Left renal pelvis (tissue), 4 donors: ENCODE data around the gene B4GALT7. TPM values are rescaled to one million over a fixed set of nuclear protein-coding genes. Genes with fewer than 3 reads are reported as not detected.
"Not testable (repeated sequence)": the region's sequence is repeated elsewhere in the genome, so short reads cannot be mapped to it uniquely, and the experiment has no call there.

Experiments used
- DNase-seq, 4 donors: peaks; one replicate each; pipeline ENCODE4 v3.0.0-alpha.2; 2013; ENCODE audit warnings: low read depth in 4 of 4, low spot score in 3 of 4
- polyA plus RNA-seq, 4 donors: library from polyadenylated mRNA; unstranded; fragments of 120-200 nt; gene quantifications; one replicate each; pipeline ENCODE4 v1.2.1, GENCODE V29; 2013; ENCODE audit not compliant: insufficient read length in 4 of 4

B4GALT7 gene, protein sequence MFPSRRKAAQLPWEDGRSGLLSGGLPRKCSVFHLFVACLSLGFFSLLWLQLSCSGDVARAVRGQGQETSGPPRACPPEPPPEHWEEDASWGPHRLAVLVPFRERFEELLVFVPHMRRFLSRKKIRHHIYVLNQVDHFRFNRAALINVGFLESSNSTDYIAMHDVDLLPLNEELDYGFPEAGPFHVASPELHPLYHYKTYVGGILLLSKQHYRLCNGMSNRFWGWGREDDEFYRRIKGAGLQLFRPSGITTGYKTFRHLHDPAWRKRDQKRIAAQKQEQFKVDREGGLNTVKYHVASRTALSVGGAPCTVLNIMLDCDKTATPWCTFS
- polyA plus RNA-seq: 10 to 100 TPM; 18.6 to 29.0 (median 22.1) TPM

DNA sequence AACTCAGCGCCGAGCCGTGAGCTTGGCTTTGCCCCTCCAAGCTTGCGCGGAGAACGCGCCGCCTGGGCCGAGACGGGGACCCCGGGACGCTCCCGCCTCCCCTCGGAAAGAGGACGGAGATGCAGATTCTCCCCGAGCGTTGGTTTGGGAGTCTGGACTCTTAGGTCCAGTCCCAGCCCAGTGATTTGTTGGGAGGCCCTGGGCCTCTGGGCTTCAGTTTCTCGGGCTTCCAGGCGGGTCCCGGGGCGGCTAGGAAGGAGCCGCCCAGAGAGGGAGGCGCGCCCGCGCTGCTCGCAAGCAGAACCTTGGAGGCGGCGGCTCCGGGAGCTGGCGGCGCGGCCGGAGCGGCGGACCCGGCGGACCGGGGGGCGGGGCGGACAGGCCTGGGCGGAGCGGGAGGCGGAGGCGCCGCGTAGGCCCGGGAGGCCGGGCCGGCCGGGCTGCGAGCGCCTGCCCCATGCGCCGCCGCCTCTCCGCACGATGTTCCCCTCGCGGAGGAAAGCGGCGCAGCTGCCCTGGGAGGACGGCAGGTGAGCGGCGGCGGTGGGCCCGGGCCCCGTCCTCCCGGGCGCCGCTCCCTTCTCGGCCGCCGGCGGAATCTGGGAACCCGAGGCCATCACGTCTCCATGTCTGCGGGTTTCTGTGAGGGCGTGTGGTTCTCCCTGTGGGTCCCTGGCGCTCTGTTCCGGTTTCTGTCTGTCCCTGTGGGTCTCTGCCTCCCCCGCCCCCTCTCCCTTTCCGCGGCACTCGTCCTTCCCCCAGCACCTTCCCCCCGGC lies at the start of gene B4GALT7:
Gene B4GALT7, plus strand, starts transcription at position 402 of the 777 bp plus-strand sequence. Its CDS starts 79 bp downstream, at position 481.
- peak in 3 of 4 donors; percentile 41 to 67 (median 63) for DNase-seq

DNA sequence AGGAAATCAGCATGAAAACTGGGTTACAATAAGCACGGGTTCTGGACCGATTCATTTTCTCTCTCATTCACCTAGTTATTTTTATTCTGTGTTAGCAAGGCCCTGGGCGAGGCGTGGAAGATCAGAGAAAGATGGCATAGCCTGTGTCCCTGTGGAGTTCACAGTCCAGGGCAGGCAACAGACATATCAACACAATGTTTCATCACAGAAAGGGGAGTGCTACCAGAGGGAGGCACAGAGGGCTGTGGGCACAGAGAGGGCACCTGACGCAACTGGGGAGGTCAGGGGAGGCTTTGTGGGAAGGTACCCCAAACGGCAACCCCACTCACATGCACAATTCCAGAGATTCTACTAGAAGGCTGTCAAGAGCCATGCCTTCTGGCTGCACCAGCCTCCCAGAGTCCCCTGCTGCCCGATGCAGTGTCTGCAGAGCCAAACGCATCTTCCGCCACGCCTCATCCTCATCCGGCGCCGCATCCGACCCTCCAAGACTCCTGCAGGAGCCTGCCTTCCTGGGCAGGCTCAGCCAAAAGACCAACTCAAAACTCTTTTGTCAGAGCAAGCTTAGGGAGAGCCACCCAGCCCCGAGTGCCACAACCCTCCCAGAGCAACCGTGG lies 47.0 kb upstream of the B4GALT7 start:
- DNase-seq: no peak

DNA sequence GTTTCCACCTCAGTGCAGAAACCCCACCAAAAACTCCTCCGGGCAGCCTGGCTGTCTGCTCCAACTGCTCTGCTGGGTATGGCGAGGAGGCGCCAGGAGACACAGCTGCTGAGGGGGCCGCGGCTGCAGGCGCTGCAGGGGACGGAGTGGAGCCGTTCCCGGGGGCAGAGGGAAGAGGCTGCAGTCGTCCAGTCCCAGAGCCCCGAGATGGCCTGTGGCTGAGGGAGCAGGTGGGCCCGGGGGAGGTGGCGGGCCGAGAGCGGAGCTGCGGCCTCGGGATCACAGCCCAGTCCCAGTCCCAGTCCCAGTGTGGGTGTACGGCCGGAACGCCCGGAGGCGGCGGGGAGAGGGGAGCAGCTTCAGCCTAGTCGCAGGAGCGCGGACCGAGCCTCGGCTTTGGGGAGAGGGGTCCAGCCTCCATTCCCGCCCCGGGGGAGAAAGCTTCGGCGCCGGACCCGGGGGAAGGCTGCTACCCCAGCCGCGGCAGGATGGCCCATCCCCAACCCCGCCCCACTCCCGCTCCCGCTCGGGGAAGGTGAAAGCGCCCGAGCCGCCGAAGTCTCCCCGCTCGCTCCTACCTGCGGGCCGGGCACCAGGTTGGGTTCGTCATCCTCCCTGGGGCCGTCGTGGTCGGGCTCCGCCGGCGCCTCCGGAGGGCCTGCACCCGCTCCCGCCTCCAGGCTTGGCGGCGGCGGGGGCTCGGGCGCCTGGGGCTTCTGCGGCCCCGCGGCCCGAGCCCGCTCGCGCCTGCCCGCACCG lies 46.1 kb upstream of the B4GALT7 start:
- DNase-seq: no peak

DNA sequence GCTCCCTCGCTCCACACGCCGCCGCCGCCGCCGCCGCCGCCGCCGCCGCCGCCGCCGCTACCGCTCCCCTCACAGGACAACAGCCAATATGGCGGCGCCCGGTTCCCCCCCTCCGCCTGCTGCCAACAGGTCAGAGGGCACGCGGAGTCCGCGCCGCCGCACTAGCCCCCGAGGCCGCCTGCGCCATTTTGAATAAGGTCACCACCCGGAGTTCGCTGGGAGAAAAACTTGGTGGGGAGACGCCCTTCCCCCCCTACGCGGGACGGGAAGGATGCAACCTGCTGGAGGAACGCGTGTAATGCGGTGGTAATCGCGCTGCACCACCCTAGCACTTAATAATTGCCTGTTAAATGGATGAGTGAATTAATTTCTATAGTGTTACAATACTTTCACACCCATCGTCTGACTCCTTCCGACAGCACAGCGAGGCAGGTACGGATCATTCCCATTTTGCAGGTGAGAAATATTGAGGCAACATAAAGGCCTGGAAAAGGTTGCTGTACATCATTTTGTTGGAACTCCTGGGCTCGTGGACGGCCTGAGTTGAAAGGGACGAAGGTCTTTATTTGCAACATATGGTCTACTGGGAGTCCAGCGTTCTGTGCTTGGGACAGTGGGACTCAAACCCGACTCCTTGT lies 45.3 kb upstream of the B4GALT7 start, which contains the start of gene FAM193B:
Gene FAM193B, minus strand, starts transcription at position 90 of the 638 bp plus-strand sequence. CDS start 105 bp downstream, outside the sequence.
- peak; percentile 70 to 82 (median 74) for DNase-seq

DNA sequence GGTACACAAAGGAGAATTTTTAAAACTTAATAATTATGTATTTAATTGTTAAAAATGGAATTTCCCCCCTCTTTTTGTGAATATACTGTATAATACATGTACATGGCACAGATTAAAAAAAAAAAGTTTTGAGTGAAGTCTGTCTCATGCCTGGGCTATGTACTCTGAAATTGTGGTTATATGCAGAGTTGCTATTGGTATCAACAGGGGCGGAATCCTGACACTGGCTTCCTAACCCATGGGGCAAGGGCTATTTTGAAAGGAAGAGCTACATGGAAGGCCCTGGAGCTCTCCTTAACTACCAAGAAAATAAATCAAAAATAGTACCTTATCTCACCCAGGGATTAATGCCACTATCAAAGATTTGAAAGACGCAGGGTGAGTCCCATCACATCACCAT lies 44.7 kb upstream of the B4GALT7 start:
- no peak for DNase-seq

DNA sequence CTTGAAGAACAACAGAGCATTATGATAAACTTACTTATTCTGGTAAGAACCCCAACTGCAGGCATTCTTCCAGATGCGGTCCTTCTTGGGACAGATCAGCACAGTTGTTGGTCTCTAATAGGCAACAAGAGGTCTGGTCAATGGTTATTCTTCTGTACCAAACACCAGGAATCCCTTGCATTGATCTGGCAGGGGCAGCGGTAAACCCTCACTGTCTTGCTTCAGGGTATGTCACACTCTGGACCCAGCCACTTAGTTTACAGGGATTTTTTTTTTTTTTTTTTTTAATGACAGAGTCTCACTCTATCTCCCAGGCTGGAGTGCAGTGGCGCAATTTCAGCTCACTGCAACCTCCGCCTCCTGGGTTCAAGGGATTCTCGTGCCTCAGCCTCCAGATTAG lies 44.3 kb upstream of the B4GALT7 start:
- no peak for DNase-seq

DNA sequence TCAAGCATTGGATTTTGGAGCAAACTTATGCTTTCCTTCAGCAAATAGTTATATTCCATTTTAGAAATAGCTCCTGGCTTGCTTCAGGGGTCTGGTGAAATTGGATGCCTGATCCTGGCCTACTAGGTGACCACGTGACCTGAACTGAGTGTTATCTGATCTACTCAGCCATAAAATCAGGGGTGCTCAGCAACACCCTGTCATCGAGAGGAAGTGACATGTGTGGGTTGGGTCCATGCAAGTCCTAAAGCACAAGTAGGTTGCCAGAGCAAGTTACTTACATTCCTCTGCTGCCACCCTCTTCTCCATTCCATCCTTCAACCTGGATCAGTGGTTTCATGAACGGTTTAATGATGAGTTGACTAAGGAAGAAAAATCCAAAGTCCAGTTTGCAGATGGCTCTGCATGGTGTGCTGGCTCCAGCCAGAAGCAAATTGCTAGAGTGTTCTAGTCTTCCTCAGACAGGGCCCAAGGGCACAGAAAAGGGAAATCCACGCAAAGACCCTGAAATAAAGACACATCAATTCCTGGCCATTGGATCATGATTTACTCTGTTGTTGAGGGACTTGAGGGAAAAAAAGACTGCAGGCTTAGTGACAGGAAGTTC lies 42.8 kb upstream of the B4GALT7 start:
- DNase-seq: no peak

DNA sequence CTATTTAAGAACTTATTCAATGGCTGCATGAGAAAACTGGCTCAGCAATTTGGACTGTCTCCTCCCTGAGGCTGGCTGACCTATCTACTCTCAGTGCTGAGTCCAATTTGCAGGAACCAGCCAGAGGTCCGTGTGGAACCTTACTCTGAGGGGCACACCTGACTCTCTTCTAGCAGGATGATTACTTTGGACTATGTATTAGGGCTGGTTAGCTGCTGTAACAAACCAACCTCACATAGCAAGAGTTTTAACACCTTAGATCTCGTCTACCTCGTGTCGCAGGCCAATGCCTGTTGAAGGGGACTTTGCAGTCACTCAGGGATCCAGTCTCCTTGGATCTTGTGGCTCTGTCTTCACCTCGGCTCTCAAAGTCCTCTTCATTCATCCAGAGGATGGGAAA lies 42.1 kb upstream of the B4GALT7 start:
- DNase-seq: no peak

DNA sequence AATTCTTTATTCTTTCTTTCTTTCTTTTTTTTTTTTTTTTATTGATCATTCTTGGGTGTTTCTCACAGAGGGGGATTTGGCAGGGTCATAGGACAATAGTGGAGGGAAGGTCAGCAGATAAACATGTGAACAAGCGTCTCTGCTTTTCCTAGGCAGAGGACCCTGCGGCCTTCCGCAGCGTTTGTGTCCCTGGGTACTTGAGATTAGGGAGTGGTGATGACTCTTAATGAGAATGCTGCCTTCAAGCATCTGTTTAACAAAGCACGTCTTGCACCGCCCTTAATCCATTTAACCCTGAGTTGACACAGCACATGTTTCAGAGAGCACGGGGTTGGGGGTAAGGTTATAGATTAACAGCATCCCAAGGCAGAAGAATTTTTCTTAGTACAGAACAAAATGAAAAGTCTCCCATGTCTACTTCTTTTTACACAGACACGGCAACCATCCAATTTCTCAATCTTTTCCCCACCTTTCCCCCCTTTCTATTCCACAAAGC lies 40.4 kb upstream of the B4GALT7 start:
- not testable (repeated sequence) for DNase-seq

DNA sequence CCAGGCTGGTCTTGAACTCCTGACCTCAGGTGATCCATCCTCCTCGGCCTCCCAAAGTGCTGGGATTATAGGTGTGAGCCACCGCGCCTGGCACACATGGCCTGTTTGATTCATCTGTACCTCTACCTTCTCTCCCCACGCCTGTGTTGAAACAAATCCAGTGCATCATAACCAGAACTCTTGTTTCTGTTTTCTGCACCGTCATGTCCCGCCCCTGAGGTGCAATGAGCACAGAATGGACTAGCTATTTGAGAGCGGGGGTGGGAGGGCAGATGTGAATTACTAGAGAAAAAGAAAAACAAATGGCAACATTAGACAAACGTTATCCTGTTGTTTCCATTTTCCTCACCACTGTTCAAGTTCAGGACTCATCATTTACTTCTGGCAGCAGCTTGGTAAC lies 34.9 kb upstream of the B4GALT7 start:
- DNase-seq: no peak

DNA sequence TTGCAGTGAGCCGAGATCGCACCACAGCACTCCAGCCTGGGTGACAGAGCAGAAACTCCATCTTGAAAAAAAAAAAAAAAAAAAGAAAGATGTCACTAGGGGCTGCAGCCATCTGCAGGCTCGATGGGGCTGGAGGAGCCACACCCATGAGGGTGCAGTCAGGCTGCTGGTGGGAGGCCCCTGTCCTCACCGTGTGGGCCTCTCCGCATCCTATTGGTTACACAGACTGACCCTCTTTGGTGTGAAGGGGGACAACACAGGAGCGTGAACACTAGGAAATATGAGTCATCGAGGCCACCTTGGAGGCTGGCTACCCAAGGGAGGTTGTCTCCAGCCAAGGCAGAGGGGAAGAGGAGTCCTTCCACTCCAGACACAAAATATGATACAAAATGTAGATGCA lies 31.6 kb upstream of the B4GALT7 start:
- no peak for DNase-seq

DNA sequence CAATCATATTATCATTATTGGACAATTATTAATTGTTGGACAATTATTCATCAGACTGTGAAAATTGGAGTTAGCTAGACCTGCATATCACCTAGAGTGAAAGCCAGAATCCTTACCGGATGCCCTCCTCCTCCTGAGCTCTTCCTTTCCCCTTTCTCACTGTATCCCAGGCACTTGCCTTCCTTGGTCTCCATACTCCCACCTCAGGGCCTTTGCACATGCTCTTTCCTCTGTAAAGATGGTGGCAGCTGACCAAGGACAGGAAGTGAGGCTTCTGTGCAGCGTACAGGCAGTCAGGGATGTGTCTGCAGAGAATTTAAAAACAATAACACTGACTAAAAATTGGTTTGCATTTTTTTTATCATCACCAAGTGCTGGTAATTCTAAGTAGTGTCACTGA lies 30.0 kb upstream of the B4GALT7 start:
- DNase-seq: no peak

DNA sequence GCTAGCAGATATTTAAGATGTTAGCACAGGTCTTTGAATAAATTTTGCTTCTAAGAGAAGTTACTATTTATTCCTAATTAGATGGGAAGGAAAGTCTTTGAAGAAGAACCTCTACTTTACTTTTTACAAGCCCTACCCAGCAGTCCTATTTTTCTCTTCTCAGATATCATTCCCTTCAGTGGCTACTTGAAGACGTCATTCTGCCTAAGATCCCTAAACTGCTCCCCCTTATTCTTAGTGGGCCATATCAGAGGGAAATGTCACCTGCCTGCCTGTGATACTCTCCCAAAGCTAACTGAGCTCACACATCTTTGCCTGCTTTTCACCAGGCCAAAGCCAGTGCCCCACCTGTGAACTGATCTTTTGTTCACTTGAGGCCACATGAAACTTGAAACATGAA lies 24.4 kb upstream of the B4GALT7 start:
- DNase-seq: no peak

DNA sequence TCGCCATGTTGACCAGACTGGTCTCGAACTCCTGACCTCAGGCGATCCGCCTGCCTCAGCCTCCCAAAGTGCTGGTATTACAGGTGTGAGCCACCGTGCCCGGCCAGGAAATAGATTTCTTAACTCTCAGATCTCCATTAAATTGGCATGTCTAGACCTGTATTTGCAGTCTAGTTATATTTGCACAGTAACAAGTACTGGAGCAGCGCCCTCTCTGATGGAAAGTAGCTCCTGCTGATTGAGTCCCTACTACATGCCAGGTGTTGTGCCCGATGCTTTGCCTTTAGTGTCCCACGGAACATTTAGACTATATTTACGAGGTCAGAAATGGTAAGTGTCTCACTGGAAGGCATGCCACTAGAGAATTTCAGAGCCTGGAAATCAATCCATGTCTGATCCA lies 23.8 kb upstream of the B4GALT7 start:
- DNase-seq: no peak

DNA sequence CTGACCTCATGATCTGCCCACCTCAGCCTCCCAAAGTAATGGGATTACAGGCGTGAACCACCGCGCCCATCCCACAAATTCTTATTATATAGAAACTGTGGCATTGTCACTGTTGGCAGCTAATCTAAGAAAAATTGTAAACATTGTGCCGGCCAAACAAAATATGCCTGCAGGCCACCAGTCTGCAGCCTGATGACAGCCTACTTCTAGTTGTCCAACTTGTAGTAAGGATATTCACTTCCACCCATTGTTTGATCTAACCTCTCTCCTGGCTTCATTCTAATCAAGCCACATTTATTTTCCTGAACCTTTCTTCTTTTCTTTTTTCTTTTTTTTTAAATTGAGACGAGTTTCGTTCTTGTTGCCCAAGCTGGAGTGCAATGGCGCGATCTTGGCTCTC lies 21.6 kb upstream of the B4GALT7 start:
- DNase-seq: no peak

DNA sequence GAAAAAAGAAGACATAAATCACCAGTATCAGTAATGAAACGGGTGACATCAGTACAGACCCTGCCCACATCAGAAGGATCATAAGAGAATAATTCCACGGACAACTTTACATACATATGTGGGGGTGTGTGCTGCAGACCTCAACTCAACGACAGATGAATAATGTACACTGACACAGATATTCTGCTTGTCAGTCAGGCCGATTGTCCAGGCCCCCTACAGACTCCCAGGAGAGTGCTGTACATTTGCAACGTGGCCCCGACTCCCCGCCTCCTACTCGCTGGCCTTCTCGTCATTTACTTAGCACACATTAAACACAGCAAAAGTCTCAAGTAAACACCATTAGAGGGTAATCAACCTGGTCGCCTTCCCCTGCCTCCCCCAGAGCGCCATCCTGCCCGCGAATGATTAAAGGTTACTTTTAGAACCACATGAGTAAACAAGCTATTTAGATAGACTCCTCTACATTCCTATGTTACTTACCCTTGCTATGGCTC lies 11.5 kb upstream of the B4GALT7 start:
- no peak for DNase-seq

DNA sequence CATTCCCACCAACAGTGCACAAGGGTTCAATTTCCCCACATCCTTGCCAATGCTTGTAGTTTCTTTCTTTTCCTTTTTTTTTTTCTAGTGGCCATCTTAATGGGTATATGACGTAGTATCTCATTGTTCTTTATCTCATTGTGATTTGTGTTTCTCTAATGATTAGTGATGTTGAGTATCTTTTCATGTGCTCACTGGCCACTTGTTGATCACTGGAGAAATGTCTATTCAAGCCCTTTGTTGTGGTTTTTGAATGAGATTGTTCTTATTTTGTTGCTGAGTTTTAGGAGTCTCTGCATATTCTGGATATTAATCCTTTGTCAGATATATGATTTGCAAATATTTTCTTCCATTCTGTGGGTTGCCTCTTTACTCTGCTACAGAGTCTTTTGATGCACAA lies 9.5 kb upstream of the B4GALT7 start:
- DNase-seq: no peak

DNA sequence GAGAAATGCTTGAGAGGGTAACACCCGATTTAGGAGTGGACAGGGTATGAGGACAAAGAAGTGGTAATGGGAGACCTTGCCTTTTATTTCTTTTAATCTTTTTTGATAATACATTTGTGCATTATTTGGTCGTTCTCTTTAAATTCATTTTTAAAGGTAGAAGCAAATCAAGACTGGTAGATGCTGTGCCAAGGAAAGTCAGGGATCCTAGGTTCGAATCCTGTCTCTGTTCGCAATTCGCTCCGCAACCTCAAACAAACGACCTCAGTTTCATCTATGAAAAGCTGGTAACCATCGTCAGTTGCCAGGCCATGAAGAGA lies 8.3 kb upstream of the B4GALT7 start:
- no peak for DNase-seq

DNA sequence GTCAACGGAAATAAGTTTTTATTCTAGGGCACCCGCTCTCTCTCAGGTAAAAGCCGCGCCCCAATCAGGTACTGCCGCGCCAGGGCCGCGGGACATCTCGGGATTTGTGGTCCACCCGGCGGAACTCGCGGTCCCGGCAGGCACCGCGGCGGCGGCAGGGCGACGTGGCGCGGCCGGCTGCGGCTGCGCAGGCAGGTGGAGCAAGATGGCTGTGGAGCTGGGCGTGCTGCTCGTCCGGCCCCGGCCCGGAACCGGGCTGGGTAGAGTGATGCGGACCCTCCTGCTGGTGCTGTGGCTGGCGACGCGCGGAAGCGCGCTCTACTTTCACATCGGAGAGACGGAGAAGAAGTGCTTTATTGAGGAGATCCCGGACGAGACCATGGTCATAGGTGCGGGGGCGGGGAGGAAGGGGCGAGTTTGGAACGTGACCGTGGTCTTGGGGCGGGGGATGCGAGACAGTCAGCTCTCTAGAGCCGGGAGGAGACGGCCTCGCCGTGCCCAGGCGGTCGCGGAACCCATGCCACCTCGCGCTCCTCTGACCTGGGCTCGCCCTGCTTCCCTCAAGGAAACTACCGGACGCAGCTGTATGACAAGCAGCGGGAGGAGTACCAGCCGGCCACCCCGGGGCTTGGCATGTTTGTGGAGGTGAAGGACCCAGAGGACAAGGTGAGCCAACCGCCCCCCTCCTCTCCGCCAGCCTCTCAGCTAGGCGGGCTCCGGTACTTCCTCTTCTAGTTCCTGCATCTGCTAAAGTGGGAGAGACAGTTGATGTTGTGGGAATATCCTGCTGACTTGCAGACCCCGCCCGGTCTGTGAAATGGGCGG lies 7.7 kb upstream of the B4GALT7 start, which contains the start of gene TMED9:
Gene TMED9, plus strand, starts transcription at position 194 of the 825 bp plus-strand sequence. Its CDS starts 12 bp downstream, at position 206.
- peak in 3 of 4 donors; percentile 52 to 60 (median 56) for DNase-seq
